GM19238 (cell line): Measurements from ENCODE around the gene IFI16.
"Not testable (repeated sequence)": the region's sequence is repeated elsewhere in the genome, so short reads cannot be mapped to it uniquely, and the experiment has no call there.

Experiments used
- DNase-seq: peaks from one replicate; pipeline ENCODE4 v3.0.0; 2011; ENCODE audit warnings: low spot score; ENCODE audit not compliant: insufficient read length

The IFI16 gene

GRCh38 chr1:159009704-159010361 lies at the start of gene IFI16:
TSS of gene IFI16 (plus strand) at chr1:159009907. CDS start at chr1:159014681, 4,774 bp downstream.
- DNase-seq = no peak

- no peak for DNase-seq
Observed at GRCh38 chr1:158961178-158961577, 48.5 kb upstream of the IFI16 start.

GRCh38 chr1:158962983-158963382 lies 46.7 kb upstream of the IFI16 start:
- no peak for DNase-seq

- no peak for DNase-seq
Observed at GRCh38 chr1:158969166-158969565, 40.5 kb upstream of the IFI16 start.

GRCh38 chr1:158969855-158970254 lies 39.9 kb upstream of the IFI16 start:
- DNase-seq = no peak

GRCh38 chr1:158972841-158973240 lies 36.9 kb upstream of the IFI16 start:
- no peak for DNase-seq

GRCh38 chr1:158976219-158976618 lies 33.5 kb upstream of the IFI16 start:
- DNase-seq = no peak

- no peak for DNase-seq
Observed at GRCh38 chr1:158978730-158979129, 31.0 kb upstream of the IFI16 start.

- DNase-seq = no peak
Observed at GRCh38 chr1:158979229-158979628, 30.5 kb upstream of the IFI16 start.

GRCh38 chr1:158983235-158983634 lies 26.5 kb upstream of the IFI16 start:
- DNase-seq = no peak

- no peak for DNase-seq
Observed at GRCh38 chr1:158984386-158984785, 25.3 kb upstream of the IFI16 start.

- DNase-seq = no peak
Observed at GRCh38 chr1:158989424-158989823, 20.3 kb upstream of the IFI16 start.

- no peak for DNase-seq
Observed at GRCh38 chr1:158992787-158993312, 16.9 kb upstream of the IFI16 start.

GRCh38 chr1:158996998-158997397 lies 12.7 kb upstream of the IFI16 start:
- DNase-seq = no peak

GRCh38 chr1:158998037-158998780 lies 11.5 kb upstream of the IFI16 start:
- no peak for DNase-seq

GRCh38 chr1:158998781-158999161 lies 10.9 kb upstream of the IFI16 start:
- no peak for DNase-seq

GRCh38 chr1:158999316-159000069 lies 10.2 kb upstream of the IFI16 start:
- no peak for DNase-seq

- DNase-seq = no peak
Observed at GRCh38 chr1:159000070-159000409, 9.7 kb upstream of the IFI16 start.

- no peak for DNase-seq
Observed at GRCh38 chr1:159000625-159001024, 9.1 kb upstream of the IFI16 start.

- no peak for DNase-seq
Observed at GRCh38 chr1:159005161-159005560, 4.5 kb upstream of the IFI16 start.

- no peak for DNase-seq
Observed at GRCh38 chr1:159005676-159006075, 4.0 kb upstream of the IFI16 start.

GRCh38 chr1:159006210-159006807 lies 3.4 kb upstream of the IFI16 start:
- not testable (repeated sequence) for DNase-seq
